HL-60 (cell line): ENCODE measurements around the gene CPZ.

Experiments used
- DNase-seq, 2 experiments: peaks; one replicate each; pipeline ENCODE4 v3.0.0-alpha.2; 2010 to 2020; ENCODE audit warnings: low read depth in 1 of 2, low spot score in 1 of 2
- H3K27ac ChIP-seq: fragments of 250-450 bp; sonication (Bioruptor Pico); replicated peaks from 2 replicates; pipeline ENCODE4 v1.5.1; 2020; ENCODE audit warnings: mild to moderate bottlenecking, moderate library complexity
- H3K27me3 ChIP-seq: fragments of 250-450 bp; sonication (Bioruptor Pico); 2 replicates; pipeline ENCODE4 v1.5.1; 2021; ENCODE audit warnings: mild to moderate bottlenecking, moderate library complexity; ENCODE audit not compliant: insufficient read depth, poor library complexity, severe bottlenecking
- H3K4me3 ChIP-seq: replicated peaks from 2 replicates; pipeline ENCODE4 v1.5.1; 2011; ENCODE audit warnings: mild to moderate bottlenecking, control low read depth, low read length; ENCODE audit not compliant: insufficient read depth
- GABPA ChIP-seq: IDR thresholded peaks from 2 replicates; pipeline ENCODE4 v1.6.1; 2012; ENCODE audit warnings: low read depth
- POLR2AphosphoS5 ChIP-seq: IDR thresholded peaks from 2 replicates; pipeline ENCODE4 v1.6.1; 2012; ENCODE audit warnings: low read depth
- SPI1 ChIP-seq: IDR thresholded peaks from 2 replicates; pipeline ENCODE4 v1.6.1; 2012; ENCODE audit warnings: low read depth, mild to moderate bottlenecking, borderline replicate concordance
- TF ChIP-seq, protein P1 (sequence below): IDR thresholded peaks from one replicate; pipeline ENCODE4 v1.5.1; 2011; ENCODE audit warnings: low read length, control low read depth, inconsistent platforms; ENCODE audit not compliant: insufficient read depth
- TF ChIP-seq, protein P2 (sequence below): IDR thresholded peaks from 2 replicates; pipeline ENCODE4 v1.6.1; 2012; ENCODE audit warnings: low read depth; ENCODE audit not compliant: insufficient replicate concordance

Gene CPZ

DNA sequence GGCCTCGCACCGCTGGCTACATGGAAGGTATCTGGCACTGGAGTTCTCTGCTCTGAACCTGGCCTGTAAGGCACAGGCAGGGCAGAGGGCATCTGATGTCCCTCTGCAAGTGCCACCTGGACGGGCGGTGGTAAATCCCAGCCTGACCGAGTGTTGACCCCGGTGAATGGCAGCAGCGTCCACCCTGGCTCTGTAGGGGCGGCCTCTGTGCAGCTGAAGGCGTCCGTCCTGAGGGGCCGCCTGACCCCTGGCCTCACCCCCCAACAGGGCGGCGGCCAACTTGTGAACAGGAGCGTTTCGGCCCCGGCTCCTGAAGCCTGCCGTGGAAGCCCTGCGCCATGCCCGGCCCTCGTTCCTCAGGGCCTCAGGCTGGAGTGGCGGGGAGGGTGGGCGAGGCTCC, 51.4 kb downstream of the CPZ start:
- H3K27me3 ChIP-seq: no peaks in the 10 kb centered on the region
- H3K4me3 ChIP-seq: no peak overlapping the region
- TF ChIP-seq POLR2AphosphoS5: no peak
- TF ChIP-seq, protein P1, sequence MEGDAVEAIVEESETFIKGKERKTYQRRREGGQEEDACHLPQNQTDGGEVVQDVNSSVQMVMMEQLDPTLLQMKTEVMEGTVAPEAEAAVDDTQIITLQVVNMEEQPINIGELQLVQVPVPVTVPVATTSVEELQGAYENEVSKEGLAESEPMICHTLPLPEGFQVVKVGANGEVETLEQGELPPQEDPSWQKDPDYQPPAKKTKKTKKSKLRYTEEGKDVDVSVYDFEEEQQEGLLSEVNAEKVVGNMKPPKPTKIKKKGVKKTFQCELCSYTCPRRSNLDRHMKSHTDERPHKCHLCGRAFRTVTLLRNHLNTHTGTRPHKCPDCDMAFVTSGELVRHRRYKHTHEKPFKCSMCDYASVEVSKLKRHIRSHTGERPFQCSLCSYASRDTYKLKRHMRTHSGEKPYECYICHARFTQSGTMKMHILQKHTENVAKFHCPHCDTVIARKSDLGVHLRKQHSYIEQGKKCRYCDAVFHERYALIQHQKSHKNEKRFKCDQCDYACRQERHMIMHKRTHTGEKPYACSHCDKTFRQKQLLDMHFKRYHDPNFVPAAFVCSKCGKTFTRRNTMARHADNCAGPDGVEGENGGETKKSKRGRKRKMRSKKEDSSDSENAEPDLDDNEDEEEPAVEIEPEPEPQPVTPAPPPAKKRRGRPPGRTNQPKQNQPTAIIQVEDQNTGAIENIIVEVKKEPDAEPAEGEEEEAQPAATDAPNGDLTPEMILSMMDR: no peak
- TF ChIP-seq, protein P2, sequence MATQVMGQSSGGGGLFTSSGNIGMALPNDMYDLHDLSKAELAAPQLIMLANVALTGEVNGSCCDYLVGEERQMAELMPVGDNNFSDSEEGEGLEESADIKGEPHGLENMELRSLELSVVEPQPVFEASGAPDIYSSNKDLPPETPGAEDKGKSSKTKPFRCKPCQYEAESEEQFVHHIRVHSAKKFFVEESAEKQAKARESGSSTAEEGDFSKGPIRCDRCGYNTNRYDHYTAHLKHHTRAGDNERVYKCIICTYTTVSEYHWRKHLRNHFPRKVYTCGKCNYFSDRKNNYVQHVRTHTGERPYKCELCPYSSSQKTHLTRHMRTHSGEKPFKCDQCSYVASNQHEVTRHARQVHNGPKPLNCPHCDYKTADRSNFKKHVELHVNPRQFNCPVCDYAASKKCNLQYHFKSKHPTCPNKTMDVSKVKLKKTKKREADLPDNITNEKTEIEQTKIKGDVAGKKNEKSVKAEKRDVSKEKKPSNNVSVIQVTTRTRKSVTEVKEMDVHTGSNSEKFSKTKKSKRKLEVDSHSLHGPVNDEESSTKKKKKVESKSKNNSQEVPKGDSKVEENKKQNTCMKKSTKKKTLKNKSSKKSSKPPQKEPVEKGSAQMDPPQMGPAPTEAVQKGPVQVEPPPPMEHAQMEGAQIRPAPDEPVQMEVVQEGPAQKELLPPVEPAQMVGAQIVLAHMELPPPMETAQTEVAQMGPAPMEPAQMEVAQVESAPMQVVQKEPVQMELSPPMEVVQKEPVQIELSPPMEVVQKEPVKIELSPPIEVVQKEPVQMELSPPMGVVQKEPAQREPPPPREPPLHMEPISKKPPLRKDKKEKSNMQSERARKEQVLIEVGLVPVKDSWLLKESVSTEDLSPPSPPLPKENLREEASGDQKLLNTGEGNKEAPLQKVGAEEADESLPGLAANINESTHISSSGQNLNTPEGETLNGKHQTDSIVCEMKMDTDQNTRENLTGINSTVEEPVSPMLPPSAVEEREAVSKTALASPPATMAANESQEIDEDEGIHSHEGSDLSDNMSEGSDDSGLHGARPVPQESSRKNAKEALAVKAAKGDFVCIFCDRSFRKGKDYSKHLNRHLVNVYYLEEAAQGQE: no peak
- DNase-seq: no peak
- no peak overlapping the region for H3K27ac ChIP-seq

DNA sequence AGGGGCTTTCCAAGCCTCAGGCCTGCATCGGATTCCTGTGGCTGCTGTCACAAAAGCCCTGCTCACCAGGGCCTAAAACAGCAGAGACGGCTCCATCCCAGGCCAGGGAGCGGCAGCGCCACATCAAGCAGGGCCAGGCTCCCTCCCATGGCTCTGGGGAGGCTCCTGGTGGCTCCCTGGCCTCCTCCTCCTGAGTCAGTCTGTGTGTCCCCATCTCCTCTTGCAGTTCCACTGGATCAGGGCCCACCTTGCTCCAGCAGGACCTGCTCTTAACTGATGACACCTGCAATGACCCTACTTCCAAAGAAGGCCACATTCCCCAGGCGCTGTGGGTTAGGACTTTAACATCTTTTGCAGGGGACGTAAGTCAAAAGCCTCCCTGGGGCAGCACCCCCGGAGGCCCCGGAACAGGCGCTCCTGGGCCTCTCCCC, 51.9 kb downstream of the CPZ start:
- H3K4me3 ChIP-seq: no peak overlapping the region
- H3K27ac ChIP-seq: no peak overlapping the region
- TF ChIP-seq POLR2AphosphoS5: no peak
- TF ChIP-seq, protein P1: no peak
- no peak for TF ChIP-seq SPI1
- TF ChIP-seq, protein P2: no peak
- TF ChIP-seq GABPA: no peak
- H3K27me3 ChIP-seq: no peaks in the 10 kb centered on the region
- DNase-seq: no peak

DNA sequence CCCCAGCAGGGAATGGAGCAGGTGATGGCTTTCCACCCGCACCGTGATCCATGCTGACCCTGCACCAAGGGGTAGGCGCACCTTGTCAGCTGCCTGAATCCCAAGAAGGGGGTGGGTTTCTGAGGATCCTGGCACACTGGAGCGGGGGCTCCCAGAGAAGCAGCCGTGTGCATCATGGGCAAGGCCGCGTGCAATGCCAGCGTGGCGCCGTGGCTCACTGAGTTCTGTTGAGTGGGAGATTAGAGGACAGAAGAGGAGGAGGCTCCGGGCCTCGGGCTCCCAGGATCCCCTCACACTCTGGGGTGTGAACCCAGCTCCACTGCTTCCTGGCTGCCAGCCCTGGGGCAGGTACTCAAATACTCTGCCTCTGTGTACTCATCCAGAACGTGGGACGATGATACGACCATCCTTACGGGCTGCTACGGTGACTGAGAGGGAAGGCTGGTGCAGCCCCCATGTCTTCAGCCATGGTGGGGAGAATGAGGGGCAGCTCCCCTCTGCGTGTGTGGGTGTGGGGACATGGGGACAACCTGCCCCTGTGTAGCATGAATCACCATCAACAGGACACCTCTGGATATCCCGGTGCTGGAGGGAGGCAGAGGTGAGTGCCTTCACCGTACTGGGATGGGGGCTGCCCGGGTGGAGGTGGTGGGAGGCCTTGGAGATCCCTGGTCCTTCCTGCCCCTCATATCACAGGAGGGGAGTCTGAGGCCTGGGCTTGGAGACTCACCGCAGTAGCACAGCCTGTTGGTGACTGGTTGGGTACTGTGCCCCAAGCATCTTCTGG, 52.6 kb downstream of the CPZ start:
- TF ChIP-seq SPI1 (no peak), POLR2AphosphoS5 (no peak), GABPA (no peak)
- TF ChIP-seq, protein P1: no peak
- TF ChIP-seq, protein P2: no peak
- DNase-seq: no peak
- Histone ChIP-seq H3K4me3 (no peak overlapping the region), H3K27me3 (no peaks in the 10 kb centered on the region), H3K27ac (no peak overlapping the region)
